ENCODE measurements around the gene PHACTR1.

PHACTR1 gene

DNA sequence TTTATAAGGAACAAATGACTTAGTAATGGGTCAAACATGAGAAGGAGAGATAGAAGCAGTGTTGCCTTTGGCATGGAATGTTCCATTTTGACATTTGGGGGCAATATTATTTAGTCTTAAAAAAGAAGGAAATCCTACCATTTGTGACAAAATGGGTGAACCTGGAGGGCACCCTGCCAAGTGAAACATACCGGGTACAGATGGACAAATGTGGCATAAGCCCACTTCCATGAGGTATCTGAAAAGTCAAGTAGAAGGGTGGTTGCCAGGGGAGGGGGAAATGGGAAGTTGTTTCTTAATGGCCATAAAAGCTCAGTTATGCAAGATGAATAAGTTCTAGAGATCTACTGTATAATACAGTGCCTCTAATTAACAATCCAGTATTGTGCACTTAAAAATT lies 342.5 kb downstream of the PHACTR1 start:
- no peak for ATAC-seq
- TF ChIP-seq, protein P1, sequence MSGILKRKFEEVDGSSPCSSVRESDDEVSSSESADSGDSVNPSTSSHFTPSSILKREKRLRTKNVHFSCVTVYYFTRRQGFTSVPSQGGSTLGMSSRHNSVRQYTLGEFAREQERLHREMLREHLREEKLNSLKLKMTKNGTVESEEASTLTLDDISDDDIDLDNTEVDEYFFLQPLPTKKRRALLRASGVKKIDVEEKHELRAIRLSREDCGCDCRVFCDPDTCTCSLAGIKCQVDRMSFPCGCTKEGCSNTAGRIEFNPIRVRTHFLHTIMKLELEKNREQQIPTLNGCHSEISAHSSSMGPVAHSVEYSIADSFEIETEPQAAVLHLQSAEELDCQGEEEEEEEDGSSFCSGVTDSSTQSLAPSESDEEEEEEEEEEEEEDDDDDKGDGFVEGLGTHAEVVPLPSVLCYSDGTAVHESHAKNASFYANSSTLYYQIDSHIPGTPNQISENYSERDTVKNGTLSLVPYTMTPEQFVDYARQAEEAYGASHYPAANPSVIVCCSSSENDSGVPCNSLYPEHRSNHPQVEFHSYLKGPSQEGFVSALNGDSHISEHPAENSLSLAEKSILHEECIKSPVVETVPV (CRISPR knock-in tag; IDR thresholded peaks at IDR 0.05): no peak
- TF ChIP-seq ESRRG (CRISPR knock-in tag; IDR thresholded peaks at IDR 0.05): no peak
- no peak for TF ChIP-seq ZFP3 (CRISPR knock-in tag; IDR thresholded peaks at IDR 0.05)
- TF ChIP-seq, protein P2, sequence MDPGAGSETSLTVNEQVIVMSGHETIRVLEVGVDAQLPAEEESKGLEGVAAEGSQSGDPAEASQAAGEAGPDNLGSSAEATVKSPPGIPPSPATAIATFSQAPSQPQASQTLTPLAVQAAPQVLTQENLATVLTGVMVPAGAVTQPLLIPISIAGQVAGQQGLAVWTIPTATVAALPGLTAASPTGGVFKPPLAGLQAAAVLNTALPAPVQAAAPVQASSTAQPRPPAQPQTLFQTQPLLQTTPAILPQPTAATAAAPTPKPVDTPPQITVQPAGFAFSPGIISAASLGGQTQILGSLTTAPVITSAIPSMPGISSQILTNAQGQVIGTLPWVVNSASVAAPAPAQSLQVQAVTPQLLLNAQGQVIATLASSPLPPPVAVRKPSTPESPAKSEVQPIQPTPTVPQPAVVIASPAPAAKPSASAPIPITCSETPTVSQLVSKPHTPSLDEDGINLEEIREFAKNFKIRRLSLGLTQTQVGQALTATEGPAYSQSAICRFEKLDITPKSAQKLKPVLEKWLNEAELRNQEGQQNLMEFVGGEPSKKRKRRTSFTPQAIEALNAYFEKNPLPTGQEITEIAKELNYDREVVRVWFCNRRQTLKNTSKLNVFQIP (CRISPR knock-in tag; IDR thresholded peaks at IDR 0.05; ENCODE audit: borderline replicate concordance, low read depth): no peak
- TF ChIP-seq, protein P3, sequence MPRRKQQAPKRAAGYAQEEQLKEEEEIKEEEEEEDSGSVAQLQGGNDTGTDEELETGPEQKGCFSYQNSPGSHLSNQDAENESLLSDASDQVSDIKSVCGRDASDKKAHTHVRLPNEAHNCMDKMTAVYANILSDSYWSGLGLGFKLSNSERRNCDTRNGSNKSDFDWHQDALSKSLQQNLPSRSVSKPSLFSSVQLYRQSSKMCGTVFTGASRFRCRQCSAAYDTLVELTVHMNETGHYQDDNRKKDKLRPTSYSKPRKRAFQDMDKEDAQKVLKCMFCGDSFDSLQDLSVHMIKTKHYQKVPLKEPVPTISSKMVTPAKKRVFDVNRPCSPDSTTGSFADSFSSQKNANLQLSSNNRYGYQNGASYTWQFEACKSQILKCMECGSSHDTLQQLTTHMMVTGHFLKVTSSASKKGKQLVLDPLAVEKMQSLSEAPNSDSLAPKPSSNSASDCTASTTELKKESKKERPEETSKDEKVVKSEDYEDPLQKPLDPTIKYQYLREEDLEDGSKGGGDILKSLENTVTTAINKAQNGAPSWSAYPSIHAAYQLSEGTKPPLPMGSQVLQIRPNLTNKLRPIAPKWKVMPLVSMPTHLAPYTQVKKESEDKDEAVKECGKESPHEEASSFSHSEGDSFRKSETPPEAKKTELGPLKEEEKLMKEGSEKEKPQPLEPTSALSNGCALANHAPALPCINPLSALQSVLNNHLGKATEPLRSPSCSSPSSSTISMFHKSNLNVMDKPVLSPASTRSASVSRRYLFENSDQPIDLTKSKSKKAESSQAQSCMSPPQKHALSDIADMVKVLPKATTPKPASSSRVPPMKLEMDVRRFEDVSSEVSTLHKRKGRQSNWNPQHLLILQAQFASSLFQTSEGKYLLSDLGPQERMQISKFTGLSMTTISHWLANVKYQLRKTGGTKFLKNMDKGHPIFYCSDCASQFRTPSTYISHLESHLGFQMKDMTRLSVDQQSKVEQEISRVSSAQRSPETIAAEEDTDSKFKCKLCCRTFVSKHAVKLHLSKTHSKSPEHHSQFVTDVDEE (CRISPR knock-in tag; IDR thresholded peaks at IDR 0.05): no peak
- TF ChIP-seq OSR1 (CRISPR knock-in tag; IDR thresholded peaks at IDR 0.05): no peak
- no peak for TF ChIP-seq ZNF8 (CRISPR knock-in tag; IDR thresholded peaks at IDR 0.05)
- no peak for TF ChIP-seq ZFP30 (CRISPR knock-in tag; IDR thresholded peaks at IDR 0.05)
- no peak for TF ChIP-seq ISL1 (CRISPR knock-in tag; IDR thresholded peaks at IDR 0.05)
- TF ChIP-seq ZNF70 (CRISPR knock-in tag; IDR thresholded peaks at IDR 0.05): no peak
- TF ChIP-seq CSDC2 (CRISPR knock-in tag; IDR thresholded peaks at IDR 0.05): no peak
- TF ChIP-seq ZC3H10 (CRISPR knock-in tag; IDR thresholded peaks at IDR 0.05): no peak
- TF ChIP-seq RARB (CRISPR knock-in tag; IDR thresholded peaks at IDR 0.05): no peak
- TF ChIP-seq TCF4 (CRISPR knock-in tag; IDR thresholded peaks at IDR 0.05; ENCODE audit: borderline replicate concordance): no peak
- no peak for TF ChIP-seq ZNF565 (CRISPR knock-in tag; conservative IDR thresholded peaks at IDR 0.05; ENCODE audit: low read depth)
- TF ChIP-seq, protein P4, sequence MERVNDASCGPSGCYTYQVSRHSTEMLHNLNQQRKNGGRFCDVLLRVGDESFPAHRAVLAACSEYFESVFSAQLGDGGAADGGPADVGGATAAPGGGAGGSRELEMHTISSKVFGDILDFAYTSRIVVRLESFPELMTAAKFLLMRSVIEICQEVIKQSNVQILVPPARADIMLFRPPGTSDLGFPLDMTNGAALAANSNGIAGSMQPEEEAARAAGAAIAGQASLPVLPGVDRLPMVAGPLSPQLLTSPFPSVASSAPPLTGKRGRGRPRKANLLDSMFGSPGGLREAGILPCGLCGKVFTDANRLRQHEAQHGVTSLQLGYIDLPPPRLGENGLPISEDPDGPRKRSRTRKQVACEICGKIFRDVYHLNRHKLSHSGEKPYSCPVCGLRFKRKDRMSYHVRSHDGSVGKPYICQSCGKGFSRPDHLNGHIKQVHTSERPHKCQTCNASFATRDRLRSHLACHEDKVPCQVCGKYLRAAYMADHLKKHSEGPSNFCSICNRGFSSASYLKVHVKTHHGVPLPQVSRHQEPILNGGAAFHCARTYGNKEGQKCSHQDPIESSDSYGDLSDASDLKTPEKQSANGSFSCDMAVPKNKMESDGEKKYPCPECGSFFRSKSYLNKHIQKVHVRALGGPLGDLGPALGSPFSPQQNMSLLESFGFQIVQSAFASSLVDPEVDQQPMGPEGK (CRISPR knock-in tag; IDR thresholded peaks at IDR 0.05; ENCODE audit: borderline replicate concordance): no peak
- TF ChIP-seq ARNTL (CRISPR knock-in tag; IDR thresholded peaks at IDR 0.05; ENCODE audit: borderline replicate concordance, low read depth): no peak
- TF ChIP-seq, protein P5, sequence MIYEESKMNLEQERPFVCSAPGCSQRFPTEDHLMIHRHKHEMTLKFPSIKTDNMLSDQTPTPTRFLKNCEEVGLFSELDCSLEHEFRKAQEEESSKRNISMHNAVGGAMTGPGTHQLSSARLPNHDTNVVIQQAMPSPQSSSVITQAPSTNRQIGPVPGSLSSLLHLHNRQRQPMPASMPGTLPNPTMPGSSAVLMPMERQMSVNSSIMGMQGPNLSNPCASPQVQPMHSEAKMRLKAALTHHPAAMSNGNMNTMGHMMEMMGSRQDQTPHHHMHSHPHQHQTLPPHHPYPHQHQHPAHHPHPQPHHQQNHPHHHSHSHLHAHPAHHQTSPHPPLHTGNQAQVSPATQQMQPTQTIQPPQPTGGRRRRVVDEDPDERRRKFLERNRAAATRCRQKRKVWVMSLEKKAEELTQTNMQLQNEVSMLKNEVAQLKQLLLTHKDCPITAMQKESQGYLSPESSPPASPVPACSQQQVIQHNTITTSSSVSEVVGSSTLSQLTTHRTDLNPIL (CRISPR knock-in tag; IDR thresholded peaks at IDR 0.05; ENCODE audit: low read depth): no peak
- TF ChIP-seq BACH2 (CRISPR knock-in tag; IDR thresholded peaks at IDR 0.05; ENCODE audit: borderline replicate concordance): no peak

DNA sequence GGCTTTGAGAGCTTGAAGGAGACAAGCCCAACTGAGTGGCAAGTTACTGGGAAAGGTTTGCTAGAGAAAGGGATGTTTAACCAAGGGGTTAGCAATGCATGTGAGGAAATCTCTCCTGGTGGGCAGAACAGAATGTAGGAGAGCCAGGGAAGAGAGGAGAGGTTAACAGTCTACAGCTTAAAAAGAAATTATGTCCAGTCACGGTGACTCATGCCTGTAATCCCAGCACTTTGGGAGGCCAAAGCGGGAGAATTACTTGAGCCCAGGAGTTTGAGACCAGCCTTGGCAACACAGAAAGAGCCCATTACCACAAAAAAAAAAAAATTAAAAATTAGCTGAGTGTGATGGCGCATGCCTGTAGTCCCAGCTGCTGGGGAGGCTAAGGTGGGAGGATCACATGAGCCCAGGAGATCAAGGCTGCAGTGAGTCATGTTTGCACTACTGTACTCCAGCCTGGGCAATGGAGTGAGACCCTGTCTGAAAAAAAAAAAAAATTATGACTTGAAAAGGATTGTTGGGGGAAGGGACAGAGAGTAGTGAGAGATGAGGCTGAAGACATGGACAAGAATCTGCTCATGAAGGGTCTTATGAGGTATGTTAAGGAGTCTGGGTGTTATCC lies 346.8 kb downstream of the PHACTR1 start:
- TF ChIP-seq ZC3H10 (CRISPR knock-in tag; IDR thresholded peaks at IDR 0.05): no peak
- TF ChIP-seq GLIS3 (CRISPR knock-in tag; IDR thresholded peaks at IDR 0.05): no peak
- TF ChIP-seq CSDC2 (CRISPR knock-in tag; IDR thresholded peaks at IDR 0.05): no peak
- TF ChIP-seq ISL1 (CRISPR knock-in tag; IDR thresholded peaks at IDR 0.05): no peak
- TF ChIP-seq, protein P1 (CRISPR knock-in tag; IDR thresholded peaks at IDR 0.05): no peak
- TF ChIP-seq, protein P4 (CRISPR knock-in tag; IDR thresholded peaks at IDR 0.05; ENCODE audit: borderline replicate concordance): no peak
- TF ChIP-seq TCF4 (CRISPR knock-in tag; IDR thresholded peaks at IDR 0.05; ENCODE audit: borderline replicate concordance): no peak
- no peak for TF ChIP-seq ZNF8 (CRISPR knock-in tag; IDR thresholded peaks at IDR 0.05)
- no peak for TF ChIP-seq BACH2 (CRISPR knock-in tag; IDR thresholded peaks at IDR 0.05; ENCODE audit: borderline replicate concordance)
- TF ChIP-seq ZNF70 (CRISPR knock-in tag; IDR thresholded peaks at IDR 0.05): no peak
- no peak for ATAC-seq

Data from SK-N-SH treated with all-trans-retinoic acid at 6 μM for 48 hours (cell line).